OCI-LY7 (cell line): ENCODE results near the gene ANKRD11. TPM values are rescaled to one million over a fixed set of nuclear protein-coding genes. Genes with fewer than 3 reads are reported as not detected.
"Not testable (repeated sequence)": the region's sequence is repeated elsewhere in the genome, so short reads cannot be mapped to it uniquely, and the experiment has no call there.

Source experiments
- BruUV-seq: library from RNA; stranded (reverse); fragments of 400-500 nt; replicated peaks from 2 replicates; lab custom pipeline; 2021; lab: Mats Ljungman, UMichigan
- CTCF ChIA-PET: fragments of 300-600 bp; sonication (Branson Sonifier 250); formaldehyde crosslinking; loops from one replicate; lab custom pipeline; 2022; ENCODE audit warnings: antibody characterized with exemption; ENCODE audit not compliant: unreplicated experiment; lab: Charles Lee
- POLR2A ChIA-PET: fragments of 300-600 bp; sonication (Branson Sonifier 250); formaldehyde crosslinking; loops from one replicate; lab custom pipeline; 2022; ENCODE audit warnings: antibody characterized with exemption; lab: Charles Lee
- DNase-seq: peaks from one replicate; pipeline ENCODE4 v3.0.0-alpha.2; 2015; ENCODE audit warnings: low spot score
- H2AFZ ChIP-seq: fragments of 200-600 bp; sonication (generic), shearing (Covaris generic); 2 replicates; pipeline ENCODE4 v1.6.1; 2014; ENCODE audit warnings: mild to moderate bottlenecking, antibody characterized with exemption, low read length, moderate library complexity
- H3K27ac ChIP-seq: fragments of 200-600 bp; sonication (generic); 2 replicates; pipeline ENCODE4 v1.5.1; 2014; ENCODE audit warnings: mixed run types, low read depth, mild to moderate bottlenecking, moderate library complexity, low read length, inconsistent platforms; ENCODE audit not compliant: poor library complexity, severe bottlenecking
- H3K36me3 ChIP-seq: fragments of 200-600 bp; sonication (generic); 2 replicates; pipeline ENCODE4 v1.6.1; 2014; ENCODE audit warnings: mild to moderate bottlenecking, antibody characterized with exemption, low read length, moderate library complexity, mixed read lengths; ENCODE audit not compliant: insufficient read depth
- H3K4me1 ChIP-seq: fragments of 200-600 bp; sonication (generic); 2 replicates; pipeline ENCODE4 v1.5.1; 2014; ENCODE audit warnings: mild to moderate bottlenecking, low read length; ENCODE audit not compliant: insufficient read depth, poor library complexity, severe bottlenecking
- H3K4me2 ChIP-seq: fragments of 200-600 bp; sonication (generic); 2 replicates; pipeline ENCODE4 v1.6.1; 2014; ENCODE audit warnings: mild to moderate bottlenecking, low read length
- H3K4me3 ChIP-seq: fragments of 200-600 bp; sonication (generic); 2 replicates; pipeline ENCODE4 v1.5.1; 2014; ENCODE audit warnings: mild to moderate bottlenecking, low read depth, low read length; ENCODE audit not compliant: poor library complexity, severe bottlenecking
- H3K79me2 ChIP-seq: fragments of 200-600 bp; sonication (generic); 2 replicates; pipeline ENCODE4 v1.6.1; 2016; ENCODE audit warnings: low read depth, mild to moderate bottlenecking, low read length, moderate library complexity, mixed read lengths; ENCODE audit not compliant: insufficient read depth
- H3K9me2 ChIP-seq: fragments of 200-600 bp; sonication (generic); 2 replicates; pipeline ENCODE4 v1.6.1; 2016; ENCODE audit warnings: mild to moderate bottlenecking, low read length, mixed read lengths; ENCODE audit not compliant: insufficient read depth
- H3K9me3 ChIP-seq: fragments of 200-600 bp; sonication (generic); 2 replicates; pipeline ENCODE4 v1.6.1; 2014; ENCODE audit warnings: mild to moderate bottlenecking, mixed run types, low read length, mixed read lengths
- H4K20me1 ChIP-seq: fragments of 200-600 bp; sonication (generic); 2 replicates; pipeline ENCODE4 v1.6.1; 2014; ENCODE audit warnings: mild to moderate bottlenecking, antibody characterized with exemption, low read length, moderate library complexity, mixed read lengths; ENCODE audit not compliant: insufficient read depth
- EZH2phosphoT487 ChIP-seq: fragments of 200-600 bp; sonication (generic); IDR thresholded peaks from 2 replicates; pipeline ENCODE4 v1.6.1; 2018; ENCODE audit warnings: low read depth, borderline replicate concordance, mild to moderate bottlenecking, mixed run types, antibody characterized with exemption, low read length, moderate library complexity, mixed read lengths
- intact Hi-C: fragments of 100-400 bp; cut with micrococcal nuclease; formaldehyde crosslinking; loops from one replicate; pipeline ENCODE4 v1.10.0; 2022; ENCODE audit not compliant: unreplicated experiment
- total RNA-seq, 2 experiments: library from RNA; depleted of rRNA in 1 of 2; stranded (reverse); fragments of >200 nt in 1 of 2; shearing (Covaris generic) in 1 of 2; gene quantifications; 2 replicates each; pipeline ENCODE4 v1.2.3, GENCODE V29; 2014 to 2022
- TF ChIP-seq, protein P1 (sequence below): fragments of 200-600 bp; sonication (generic); conservative IDR thresholded peaks from 2 replicates; pipeline ENCODE4 v1.5.1; 2014; ENCODE audit warnings: mild to moderate bottlenecking, antibody characterized with exemption, low read length, moderate library complexity, mixed read lengths

ANKRD11 gene
- total RNA-seq, 2 experiments from 2014 or later, result 89.1 to 251 TPM

GRCh38 chr16:89384282-89384681, 106.1 kb downstream of the ANKRD11 start:
- Histone ChIP-seq H3K4me3 (no peak overlapping the region), H3K4me2 (no peak overlapping the region), H4K20me1 (peaks cover 10% of the 10 kb centered on the region; the same call in 1 of the 2 replicates), H3K4me1 (peaks cover 30% of the 10 kb centered on the region), H3K79me2 (peaks cover 100% of the 10 kb centered on the region), H3K36me3 (peaks cover 6% of the 10 kb centered on the region), H3K9me2 (no peaks in the 10 kb centered on the region), H3K9me3 (no peaks in the 10 kb centered on the region), H2AFZ (no peak overlapping the region), H3K27ac (no peak overlapping the region)
- TF ChIP-seq EZH2phosphoT487, result no peak
- TF ChIP-seq, protein P1, sequence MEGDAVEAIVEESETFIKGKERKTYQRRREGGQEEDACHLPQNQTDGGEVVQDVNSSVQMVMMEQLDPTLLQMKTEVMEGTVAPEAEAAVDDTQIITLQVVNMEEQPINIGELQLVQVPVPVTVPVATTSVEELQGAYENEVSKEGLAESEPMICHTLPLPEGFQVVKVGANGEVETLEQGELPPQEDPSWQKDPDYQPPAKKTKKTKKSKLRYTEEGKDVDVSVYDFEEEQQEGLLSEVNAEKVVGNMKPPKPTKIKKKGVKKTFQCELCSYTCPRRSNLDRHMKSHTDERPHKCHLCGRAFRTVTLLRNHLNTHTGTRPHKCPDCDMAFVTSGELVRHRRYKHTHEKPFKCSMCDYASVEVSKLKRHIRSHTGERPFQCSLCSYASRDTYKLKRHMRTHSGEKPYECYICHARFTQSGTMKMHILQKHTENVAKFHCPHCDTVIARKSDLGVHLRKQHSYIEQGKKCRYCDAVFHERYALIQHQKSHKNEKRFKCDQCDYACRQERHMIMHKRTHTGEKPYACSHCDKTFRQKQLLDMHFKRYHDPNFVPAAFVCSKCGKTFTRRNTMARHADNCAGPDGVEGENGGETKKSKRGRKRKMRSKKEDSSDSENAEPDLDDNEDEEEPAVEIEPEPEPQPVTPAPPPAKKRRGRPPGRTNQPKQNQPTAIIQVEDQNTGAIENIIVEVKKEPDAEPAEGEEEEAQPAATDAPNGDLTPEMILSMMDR, result no peak
- CTCF ChIA-PET, result no interaction called here
- BruUV-seq, result no TSS peak
- DNase-seq, result no peak
- intact Hi-C loops, result no loop called here
- POLR2A ChIA-PET, result no interaction called here

DNA sequence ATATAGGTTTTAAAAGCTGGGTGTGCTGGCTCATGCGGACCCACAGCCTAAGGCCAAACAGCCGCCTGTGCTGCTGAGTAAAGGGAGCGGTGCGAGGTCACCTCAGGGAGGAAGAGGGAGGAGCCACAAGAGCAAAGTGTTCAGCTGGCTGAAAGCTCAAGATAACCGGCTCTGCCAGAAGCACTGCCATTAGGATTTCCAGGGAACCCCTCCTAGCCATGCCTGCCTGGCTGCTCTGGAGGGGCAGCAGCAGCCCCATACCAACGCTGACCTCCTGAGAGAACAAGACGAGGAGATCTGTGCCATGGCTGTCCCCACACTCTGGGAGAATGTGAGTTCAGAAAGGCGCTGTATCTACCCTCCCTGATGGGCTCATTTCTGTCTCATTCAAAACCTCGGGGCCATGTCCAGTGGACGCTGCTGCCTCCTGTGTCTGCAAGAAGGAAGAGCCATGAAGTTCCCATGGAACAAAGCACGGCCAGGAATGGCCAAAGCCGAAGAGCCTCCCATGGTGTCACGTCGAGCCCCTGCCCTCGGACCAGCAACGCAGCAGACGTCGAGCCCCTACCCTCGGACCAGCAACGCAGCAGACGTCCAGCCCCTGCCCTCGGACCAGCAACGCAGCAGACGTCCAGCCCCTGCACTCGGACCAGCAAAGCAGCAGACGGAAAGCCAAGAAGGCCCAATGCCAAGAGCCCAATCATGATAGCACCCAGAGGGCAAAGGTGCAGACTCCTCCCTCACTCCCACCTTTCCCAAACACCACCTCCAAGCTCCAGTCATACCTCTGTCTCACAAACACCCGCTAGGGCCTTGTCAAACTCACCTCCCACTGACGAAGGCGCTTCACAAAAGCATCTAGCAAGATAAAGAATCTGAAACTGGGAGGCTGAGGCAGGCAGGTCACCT, 107.0 kb downstream of the ANKRD11 start:
- H3K4me3 ChIP-seq, result no peak overlapping the region
- no peak overlapping the region for H2AFZ ChIP-seq
- no peak for DNase-seq
- peaks cover 4% of the 10 kb centered on the region; the same call in 1 of the 2 replicates for H3K36me3 ChIP-seq
- peaks cover 100% of the 10 kb centered on the region for H3K79me2 ChIP-seq
- H3K4me1 ChIP-seq, result peaks cover 30% of the 10 kb centered on the region
- intact Hi-C loops, result no loop called here
- H3K9me3 ChIP-seq, result no peaks in the 10 kb centered on the region
- H4K20me1 ChIP-seq, result peaks cover 12% of the 10 kb centered on the region
- H3K4me2 ChIP-seq, result no peak overlapping the region
- TF ChIP-seq, protein P1, result no peak
- TF ChIP-seq EZH2phosphoT487, result no peak
- no TSS peak for BruUV-seq
- H3K27ac ChIP-seq, result no peak overlapping the region
- ChIA-PET POLR2A (interaction anchor here (0.6 kb wide), 1 partner anchor 13 kb away, joined by 3 read pairs; no protein-coding TSS in a partner anchor), CTCF (no interaction called here)
- no peaks in the 10 kb centered on the region for H3K9me2 ChIP-seq

- H3K9me2 ChIP-seq, H3K27ac ChIP-seq, DNase-seq, H3K4me3 ChIP-seq, intact Hi-C loops, H3K4me2 ChIP-seq, CTCF ChIA-PET, POLR2A ChIA-PET, H3K36me3 ChIP-seq, H3K9me3 ChIP-seq, H2AFZ ChIP-seq, BruUV-seq: not testable (repeated sequence)
- peaks cover 100% of the 10 kb centered on the region for H3K79me2 ChIP-seq
- H3K4me1 ChIP-seq, result peaks cover 22% of the 10 kb centered on the region
- H4K20me1 ChIP-seq, result peaks cover 20% of the 10 kb centered on the region
These were observed 107.8 kb downstream of the ANKRD11 start for GRCh38 chr16:89382555-89382954.
